GM21360 (cell line): ENCODE data around the gene TLCD3B.

Experiments used
- ATAC-seq: cut with Tn5 transposase; IDR thresholded peaks from one replicate; pipeline ENCODE4 v1.9.1; 2021; ENCODE audit warnings: mild to moderate bottlenecking, moderate library complexity; ENCODE audit not compliant: unreplicated experiment

Gene TLCD3B

DNA sequence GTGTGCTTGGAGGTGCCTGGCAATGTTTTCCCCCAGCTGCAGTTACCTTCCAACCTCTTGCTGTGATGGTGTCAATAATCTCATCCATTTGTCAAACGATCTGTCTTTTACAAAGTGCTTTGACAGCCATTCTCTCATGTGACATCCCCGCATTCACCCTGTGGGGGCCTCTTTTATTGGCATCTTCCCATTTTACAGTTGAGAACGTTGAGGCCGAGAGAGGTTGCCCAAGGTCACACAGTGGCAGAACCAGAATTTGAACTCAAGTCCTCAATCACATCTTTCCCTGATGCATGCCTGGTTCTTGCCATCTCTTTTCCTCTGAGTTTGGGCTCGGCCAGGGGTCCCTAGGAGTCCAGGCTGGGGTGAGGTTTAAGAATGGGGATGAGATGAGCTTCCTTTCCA, 55.9 kb downstream of the TLCD3B start:
- no peak for ATAC-seq
